Fibroblast of skin of scalp (primary cell): Measurements from ENCODE around the gene CD28.
A peak's percentile ranks its signal among the peaks of the same experiment; 100 is the strongest.
"Not testable (repeated sequence)": the region's sequence is repeated elsewhere in the genome, so short reads cannot be mapped to it uniquely, and the experiment has no call there.

Source experiments
- DNase-seq: peaks from one replicate; pipeline ENCODE4 v3.0.0-alpha.2; 2013

CD28 gene

GRCh38 chr2:203687165-203687564 is 19.3 kb upstream of the CD28 start:
- DNase-seq = no peak

- DNase-seq = peak; percentile 51
Measured at GRCh38 chr2:203688798-203689197, 17.6 kb upstream of the CD28 start.

GRCh38 chr2:203689426-203690116 is 16.9 kb upstream of the CD28 start:
- DNase-seq = no peak

GRCh38 chr2:203690117-203690431 is 16.4 kb upstream of the CD28 start:
- DNase-seq = no peak

- DNase-seq = no peak
Measured at GRCh38 chr2:203690441-203691047, 15.9 kb upstream of the CD28 start.

- no peak for DNase-seq
Measured at GRCh38 chr2:203691149-203691548, 15.3 kb upstream of the CD28 start.

- DNase-seq = no peak
Measured at GRCh38 chr2:203692031-203692710, 14.3 kb upstream of the CD28 start.

GRCh38 chr2:203693242-203693879 is 13.1 kb upstream of the CD28 start:
- no peak for DNase-seq

GRCh38 chr2:203694191-203694590 is 12.2 kb upstream of the CD28 start:
- DNase-seq = no peak

- peak; percentile 47 for DNase-seq
Measured at GRCh38 chr2:203697190-203697589, 9.2 kb upstream of the CD28 start.

GRCh38 chr2:203697763-203698162 is 8.7 kb upstream of the CD28 start:
- not testable (repeated sequence) for DNase-seq

GRCh38 chr2:203698410-203698809 is 8.0 kb upstream of the CD28 start:
- DNase-seq = not testable (repeated sequence)

GRCh38 chr2:203704430-203704829 is 2.0 kb upstream of the CD28 start:
- DNase-seq = no peak

- DNase-seq = no peak
Measured at GRCh38 chr2:203705178-203705577, 1.3 kb upstream of the CD28 start.

GRCh38 chr2:203707530-203707929 is 1.1 kb downstream of the CD28 start:
- no peak for DNase-seq

GRCh38 chr2:203708846-203709396 is 2.5 kb downstream of the CD28 start:
- no peak for DNase-seq

- no peak for DNase-seq
Measured at GRCh38 chr2:203709416-203710040, 3.1 kb downstream of the CD28 start.

- DNase-seq = no peak
Measured at GRCh38 chr2:203710226-203710625, 3.8 kb downstream of the CD28 start.

- DNase-seq = no peak
Measured at GRCh38 chr2:203710952-203711351, 4.5 kb downstream of the CD28 start.

- no peak for DNase-seq
Measured at GRCh38 chr2:203711399-203711798, 5.0 kb downstream of the CD28 start.

- no peak for DNase-seq
Measured at GRCh38 chr2:203713381-203713780, 6.9 kb downstream of the CD28 start.

- no peak for DNase-seq
Measured at GRCh38 chr2:203714112-203714511, 7.7 kb downstream of the CD28 start.

- no peak for DNase-seq
Measured at GRCh38 chr2:203715744-203716143, 9.3 kb downstream of the CD28 start.
